ENCODE results near the gene CCL1.

CCL1 gene

GRCh38 chr17:34391241-34391640, 28.2 kb upstream of the CCL1 start:
- no peak for DNase-seq (ENCODE audit: low read depth)
- TF ChIP-seq, protein P1, sequence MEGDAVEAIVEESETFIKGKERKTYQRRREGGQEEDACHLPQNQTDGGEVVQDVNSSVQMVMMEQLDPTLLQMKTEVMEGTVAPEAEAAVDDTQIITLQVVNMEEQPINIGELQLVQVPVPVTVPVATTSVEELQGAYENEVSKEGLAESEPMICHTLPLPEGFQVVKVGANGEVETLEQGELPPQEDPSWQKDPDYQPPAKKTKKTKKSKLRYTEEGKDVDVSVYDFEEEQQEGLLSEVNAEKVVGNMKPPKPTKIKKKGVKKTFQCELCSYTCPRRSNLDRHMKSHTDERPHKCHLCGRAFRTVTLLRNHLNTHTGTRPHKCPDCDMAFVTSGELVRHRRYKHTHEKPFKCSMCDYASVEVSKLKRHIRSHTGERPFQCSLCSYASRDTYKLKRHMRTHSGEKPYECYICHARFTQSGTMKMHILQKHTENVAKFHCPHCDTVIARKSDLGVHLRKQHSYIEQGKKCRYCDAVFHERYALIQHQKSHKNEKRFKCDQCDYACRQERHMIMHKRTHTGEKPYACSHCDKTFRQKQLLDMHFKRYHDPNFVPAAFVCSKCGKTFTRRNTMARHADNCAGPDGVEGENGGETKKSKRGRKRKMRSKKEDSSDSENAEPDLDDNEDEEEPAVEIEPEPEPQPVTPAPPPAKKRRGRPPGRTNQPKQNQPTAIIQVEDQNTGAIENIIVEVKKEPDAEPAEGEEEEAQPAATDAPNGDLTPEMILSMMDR (conservative IDR thresholded peaks at IDR 0.05; ENCODE audit: control insufficient read depth, insufficient read depth, low read depth, low read length), result no peak
- no peak overlapping the region for H3K4me3 ChIP-seq (ENCODE audit: control insufficient read depth, low read depth, low read length)

DNA sequence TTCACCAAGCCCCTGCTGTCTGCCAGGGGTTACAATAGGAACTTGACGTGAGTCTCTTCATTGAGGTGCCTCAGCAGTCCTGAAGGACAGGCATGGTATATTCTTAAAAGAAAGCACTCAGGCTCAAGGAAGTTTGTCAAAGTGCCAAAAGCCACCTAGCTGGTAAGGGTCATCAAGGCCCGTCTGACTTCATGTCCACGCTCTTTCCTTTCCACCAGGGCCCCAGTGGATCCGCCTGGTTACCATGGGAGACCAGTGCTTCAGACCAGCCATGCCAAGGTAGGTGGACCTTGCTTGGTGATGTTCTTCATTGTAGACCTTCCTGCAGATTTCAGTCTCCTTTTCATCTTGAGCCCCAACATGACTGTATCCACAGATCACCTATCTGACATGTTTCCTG, 27.6 kb upstream of the CCL1 start:
- TF ChIP-seq, protein P1 (conservative IDR thresholded peaks at IDR 0.05; ENCODE audit: control insufficient read depth, insufficient read depth, low read depth, low read length), result no peak
- no peak overlapping the region for H3K4me3 ChIP-seq (ENCODE audit: control insufficient read depth, low read depth, low read length)
- no peak for DNase-seq (ENCODE audit: low read depth)

- no peak overlapping the region for H3K4me3 ChIP-seq (ENCODE audit: control insufficient read depth, low read depth, low read length)
- no peak for DNase-seq (ENCODE audit: low read depth)
- TF ChIP-seq, protein P1 (conservative IDR thresholded peaks at IDR 0.05; ENCODE audit: control insufficient read depth, insufficient read depth, low read depth, low read length), result no peak
These were observed 26.2 kb upstream of the CCL1 start for GRCh38 chr17:34389126-34389750.

- TF ChIP-seq, protein P1 (conservative IDR thresholded peaks at IDR 0.05; ENCODE audit: control insufficient read depth, insufficient read depth, low read depth, low read length), result no peak
- H3K4me3 ChIP-seq (ENCODE audit: control insufficient read depth, low read depth, low read length), result no peak overlapping the region
- DNase-seq (ENCODE audit: low read depth), result no peak
These were observed 24.5 kb upstream of the CCL1 start for GRCh38 chr17:34387566-34387965.

DNA sequence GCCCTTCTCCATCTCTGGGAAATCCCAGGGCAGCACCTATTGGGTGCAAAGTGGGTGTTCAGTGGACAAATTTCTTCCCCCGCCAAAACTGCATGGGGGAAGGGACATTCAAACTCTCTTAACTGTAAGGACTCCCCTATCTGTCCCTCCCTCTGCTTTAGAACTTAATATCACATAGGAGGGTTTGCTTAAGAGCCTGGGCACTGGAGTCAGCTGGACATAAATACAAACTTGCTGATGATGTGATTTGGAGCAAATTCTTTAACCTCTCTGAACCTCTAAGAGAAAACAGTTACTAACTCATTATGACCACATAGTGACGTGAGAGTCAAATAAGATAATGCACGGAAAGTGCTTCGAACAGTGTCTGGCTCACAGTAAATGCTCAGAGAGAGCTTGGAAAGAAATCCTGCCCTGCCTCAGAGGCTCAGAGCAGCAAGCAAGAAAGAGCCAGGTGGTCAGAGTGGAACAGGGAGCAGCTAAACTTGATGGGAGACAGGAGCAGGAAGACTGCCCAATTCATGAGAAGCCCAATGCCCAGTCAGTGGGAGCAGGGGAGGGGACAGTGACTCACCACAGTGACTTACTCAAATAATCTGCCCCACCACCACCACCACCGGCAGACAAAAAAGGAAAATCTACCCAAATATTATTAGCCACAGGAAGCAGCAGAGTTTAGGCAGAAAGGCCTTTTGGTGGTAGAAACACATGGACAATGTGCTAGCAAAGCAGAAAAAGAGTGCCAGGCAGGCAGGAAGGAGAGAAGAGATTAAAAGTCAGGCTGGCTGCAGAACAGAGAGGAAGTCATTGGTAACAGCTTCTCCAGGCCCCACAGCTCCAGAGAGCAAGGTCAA, 23.9 kb upstream of the CCL1 start:
- TF ChIP-seq, protein P1 (conservative IDR thresholded peaks at IDR 0.05; ENCODE audit: control insufficient read depth, insufficient read depth, low read depth, low read length), result no peak
- DNase-seq (ENCODE audit: low read depth), result peak; percentile 23
- no peak overlapping the region for H3K4me3 ChIP-seq (ENCODE audit: control insufficient read depth, low read depth, low read length)

- TF ChIP-seq, protein P1 (conservative IDR thresholded peaks at IDR 0.05; ENCODE audit: control insufficient read depth, insufficient read depth, low read depth, low read length), result no peak
- DNase-seq (ENCODE audit: low read depth), result no peak
- H3K4me3 ChIP-seq (ENCODE audit: control insufficient read depth, low read depth, low read length), result no peak overlapping the region
These were observed 23.3 kb upstream of the CCL1 start for GRCh38 chr17:34386343-34386696.
